ENCODE data around the gene CHID1. TPM values are rescaled to one million over a fixed set of nuclear protein-coding genes. Genes with fewer than 3 reads are reported as not detected.

The CHID1 gene
- total and polyA plus RNA-seq, 9 of the 15 experiments (the other 6 are each of a cell fraction or from before 2014, with no cell fraction given): 15.1 to 108 (median 39.8) TPM

- TF ChIP-seq, protein P1, sequence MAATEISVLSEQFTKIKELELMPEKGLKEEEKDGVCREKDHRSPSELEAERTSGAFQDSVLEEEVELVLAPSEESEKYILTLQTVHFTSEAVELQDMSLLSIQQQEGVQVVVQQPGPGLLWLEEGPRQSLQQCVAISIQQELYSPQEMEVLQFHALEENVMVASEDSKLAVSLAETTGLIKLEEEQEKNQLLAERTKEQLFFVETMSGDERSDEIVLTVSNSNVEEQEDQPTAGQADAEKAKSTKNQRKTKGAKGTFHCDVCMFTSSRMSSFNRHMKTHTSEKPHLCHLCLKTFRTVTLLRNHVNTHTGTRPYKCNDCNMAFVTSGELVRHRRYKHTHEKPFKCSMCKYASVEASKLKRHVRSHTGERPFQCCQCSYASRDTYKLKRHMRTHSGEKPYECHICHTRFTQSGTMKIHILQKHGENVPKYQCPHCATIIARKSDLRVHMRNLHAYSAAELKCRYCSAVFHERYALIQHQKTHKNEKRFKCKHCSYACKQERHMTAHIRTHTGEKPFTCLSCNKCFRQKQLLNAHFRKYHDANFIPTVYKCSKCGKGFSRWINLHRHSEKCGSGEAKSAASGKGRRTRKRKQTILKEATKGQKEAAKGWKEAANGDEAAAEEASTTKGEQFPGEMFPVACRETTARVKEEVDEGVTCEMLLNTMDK (IDR thresholded peaks at IDR 0.05; ENCODE audit: borderline replicate concordance, insufficient read depth, low read depth, low read length, poor library complexity, severe bottlenecking): no peak
- TF ChIP-seq RUNX1 (IDR thresholded peaks at IDR 0.05; ENCODE audit: low read depth) (no peak), RBM15 (IDR thresholded peaks at IDR 0.05; ENCODE audit: insufficient read depth, low read length) (no peak), FOXK2 (conservative IDR thresholded peaks at IDR 0.05 in 1 of 2, IDR thresholded peaks at IDR 0.05 in 1 of 2; ENCODE audit: low read depth in 2 of 2) (no peak), MLLT1 (IDR thresholded peaks at IDR 0.05) (no peak), HEY1 (CRISPR knock-in tag; IDR thresholded peaks at IDR 0.05; ENCODE audit: borderline replicate concordance) (no peak), NCOA1 (IDR thresholded peaks at IDR 0.05; ENCODE audit: low read depth) (no peak)
- TF ChIP-seq, protein P2, sequence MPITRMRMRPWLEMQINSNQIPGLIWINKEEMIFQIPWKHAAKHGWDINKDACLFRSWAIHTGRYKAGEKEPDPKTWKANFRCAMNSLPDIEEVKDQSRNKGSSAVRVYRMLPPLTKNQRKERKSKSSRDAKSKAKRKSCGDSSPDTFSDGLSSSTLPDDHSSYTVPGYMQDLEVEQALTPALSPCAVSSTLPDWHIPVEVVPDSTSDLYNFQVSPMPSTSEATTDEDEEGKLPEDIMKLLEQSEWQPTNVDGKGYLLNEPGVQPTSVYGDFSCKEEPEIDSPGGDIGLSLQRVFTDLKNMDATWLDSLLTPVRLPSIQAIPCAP (CRISPR knock-in tag; IDR thresholded peaks at IDR 0.05; ENCODE audit: borderline replicate concordance): no peak
Observed at GRCh38 chr11:900545-900944, 10.1 kb downstream of the CHID1 start (continued).
